BJ (cell line): ENCODE measurements around the gene KCTD1. TPM values are rescaled to one million over a fixed set of nuclear protein-coding genes. Genes with fewer than 3 reads are reported as not detected.

Source experiments
- CTCF ChIA-PET: fragments of 350-600 bp; formaldehyde crosslinking; extraction: SDS; loops from one replicate; lab custom pipeline; 2021; ENCODE audit warnings: antibody characterized with exemption, inconsistent platforms; lab: Yijun Ruan, JAX
- POLR2A ChIA-PET: fragments of 300-600 bp; sonication (Branson Sonifier 250); formaldehyde crosslinking; extraction: SDS; loops from one replicate; lab custom pipeline; 2021; ENCODE audit warnings: antibody characterized with exemption; lab: Charles Lee
- DNase-seq: peaks from one replicate; pipeline ENCODE4 v3.0.0-alpha.2; 2011; ENCODE audit warnings: low read depth
- H3K27me3 ChIP-seq: 2 replicates; pipeline ENCODE4 v1.6.0; 2011; ENCODE audit warnings: low read length; ENCODE audit not compliant: control insufficient read depth, insufficient read depth
- H3K36me3 ChIP-seq: 2 replicates; pipeline ENCODE4 v1.5.1; 2011; ENCODE audit warnings: low read length; ENCODE audit not compliant: control insufficient read depth, insufficient read depth
- H3K4me3 ChIP-seq: 2 replicates; pipeline ENCODE4 v1.5.1; 2011; ENCODE audit warnings: low read depth, mild to moderate bottlenecking, control low read depth, low read length
- CTCF ChIP-seq: IDR thresholded peaks from 2 replicates; pipeline ENCODE4 v1.5.1; 2011; ENCODE audit warnings: low read depth, mild to moderate bottlenecking, control low read depth, inconsistent platforms, low read length, moderate library complexity; ENCODE audit not compliant: insufficient read depth
- polyA plus RNA-seq: library from polyadenylated mRNA; depleted of rRNA; stranded (reverse); fragments of >200 nt; gene quantifications from 2 replicates; pipeline ENCODE4 v1.2.3, GENCODE V29; 2011

Gene KCTD1
- polyA plus RNA-seq, 1 experiment: 9.6 TPM

GRCh38 chr18:26497866-26498265 lies 50.5 kb downstream of the KCTD1 start:
- no peaks in the 10 kb centered on the region for H3K36me3 ChIP-seq
- POLR2A ChIA-PET: no interaction called here
- H3K4me3 ChIP-seq: no peak overlapping the region
- TF ChIP-seq CTCF: no peak
- CTCF ChIA-PET: interaction anchor here (0.6 kb wide), 1 partner anchor 9 kb away, joined by 3 read pairs; no protein-coding TSS in a partner anchor
- no peaks in the 10 kb centered on the region for H3K27me3 ChIP-seq
- no peak for DNase-seq

GRCh38 chr18:26496528-26496927 lies 51.8 kb downstream of the KCTD1 start:
- ChIA-PET POLR2A (no interaction called here), CTCF (interaction anchor here (1.2 to 1.4 kb wide), 2 partner anchors 10 to 91 kb away, joined by 3 to 4 read pairs; no protein-coding TSS in a partner anchor)

GRCh38 chr18:26495287-26495686 lies 53.1 kb downstream of the KCTD1 start:
- Histone ChIP-seq H3K36me3 (no peaks in the 10 kb centered on the region), H3K4me3 (no peak overlapping the region), H3K27me3 (no peaks in the 10 kb centered on the region)
- no peak for DNase-seq
- ChIA-PET CTCF (interaction anchor here (1.2 kb wide), 1 partner anchor 10 kb away, joined by 3 read pairs; no protein-coding TSS in a partner anchor), POLR2A (no interaction called here)
- no peak for TF ChIP-seq CTCF

More at GRCh38 chr18:26496528-26496927, 51.8 kb downstream of the KCTD1 start:
- no peak for TF ChIP-seq CTCF
- no peak overlapping the region for H3K4me3 ChIP-seq
- DNase-seq: no peak
- no peaks in the 10 kb centered on the region for H3K27me3 ChIP-seq
- H3K36me3 ChIP-seq: no peaks in the 10 kb centered on the region

GRCh38 chr18:26493021-26493420 lies 55.3 kb downstream of the KCTD1 start:
- no peak for TF ChIP-seq CTCF
- H3K36me3 ChIP-seq: no peaks in the 10 kb centered on the region
- CTCF ChIA-PET: no interaction called here
- H3K27me3 ChIP-seq: no peaks in the 10 kb centered on the region
- POLR2A ChIA-PET: no interaction called here
- H3K4me3 ChIP-seq: no peak overlapping the region
- DNase-seq: no peak

GRCh38 chr18:26491194-26491816 lies 57.0 kb downstream of the KCTD1 start:
- no peak overlapping the region for H3K4me3 ChIP-seq
- ChIA-PET POLR2A (no interaction called here), CTCF (interaction anchor here (1.3 kb wide), 1 partner anchor 21 kb away, joined by 3 read pairs; no protein-coding TSS in a partner anchor)
- H3K36me3 ChIP-seq: no peaks in the 10 kb centered on the region
- no peak for TF ChIP-seq CTCF
- DNase-seq: no peak
- no peaks in the 10 kb centered on the region for H3K27me3 ChIP-seq
